OCI-LY1 (cell line): ENCODE measurements around the gene STX11.

Source experiments
- H2AFZ ChIP-seq: fragments of 200-600 bp; sonication (generic), shearing (Covaris generic); 2 replicates; pipeline ENCODE4 v1.6.0; 2014; ENCODE audit warnings: antibody characterized with exemption, mild to moderate bottlenecking, low read length
- H3F3A ChIP-seq: fragments of 200-600 bp; sonication (generic), shearing (Covaris generic); 2 replicates; pipeline ENCODE4 v1.6.0; 2014; ENCODE audit warnings: mild to moderate bottlenecking, antibody characterized with exemption, low read length, moderate library complexity; ENCODE audit not compliant: insufficient read depth
- H3K27ac ChIP-seq: fragments of 200-600 bp; sonication (generic); 2 replicates; pipeline ENCODE4 v1.5.1; 2014; ENCODE audit warnings: low read length, mixed run types, mild to moderate bottlenecking, low read depth; ENCODE audit not compliant: poor library complexity, severe bottlenecking
- H3K27me3 ChIP-seq: fragments of 200-600 bp; sonication (generic); 2 replicates; pipeline ENCODE4 v1.6.0; 2014; ENCODE audit warnings: antibody characterized with exemption, mild to moderate bottlenecking, low read length, moderate library complexity; ENCODE audit not compliant: insufficient read depth
- H3K36me3 ChIP-seq: fragments of 200-600 bp; sonication (generic); 2 replicates; pipeline ENCODE4 v1.6.1; 2014; ENCODE audit warnings: mild to moderate bottlenecking, antibody characterized with exemption, low read length, moderate library complexity, mixed read lengths; ENCODE audit not compliant: insufficient read depth
- H3K4me1 ChIP-seq: fragments of 200-600 bp; sonication (generic); 2 replicates; pipeline ENCODE4 v1.5.1; 2014; ENCODE audit warnings: mild to moderate bottlenecking, low read length, moderate library complexity; ENCODE audit not compliant: insufficient read depth, severe bottlenecking
- H3K4me2 ChIP-seq: fragments of 200-600 bp; sonication (generic), shearing (Covaris generic); 2 replicates; pipeline ENCODE4 v1.6.1; 2014; ENCODE audit warnings: low read length
- H3K4me3 ChIP-seq: fragments of 200-600 bp; sonication (generic); 2 replicates; pipeline ENCODE4 v1.5.1; 2014; ENCODE audit warnings: low read length, low read depth, mild to moderate bottlenecking, mixed read lengths; ENCODE audit not compliant: poor library complexity, severe bottlenecking
- H3K79me2 ChIP-seq: fragments of 200-600 bp; shearing (Covaris generic); 2 replicates; pipeline ENCODE4 v1.6.1; 2016; ENCODE audit warnings: mixed run types, low read length, mixed read lengths; ENCODE audit not compliant: insufficient read depth
- H3K9ac ChIP-seq: fragments of 200-600 bp; sonication (generic), shearing (Covaris generic); 2 replicates; pipeline ENCODE4 v1.6.1; 2014; ENCODE audit warnings: mild to moderate bottlenecking, low read length, mixed read lengths
- H3K9me2 ChIP-seq: fragments of 200-600 bp; sonication (generic), shearing (Covaris generic); 2 replicates; pipeline ENCODE4 v1.6.1; 2014; ENCODE audit warnings: low read depth, mild to moderate bottlenecking, low read length, mixed read lengths
- H3K9me3 ChIP-seq: fragments of 200-600 bp; shearing (Covaris generic); 2 replicates; pipeline ENCODE4 v1.6.1; 2014; ENCODE audit warnings: low read length, mixed read lengths
- H4K20me1 ChIP-seq: fragments of 200-600 bp; sonication (generic), shearing (Covaris generic); 2 replicates; pipeline ENCODE4 v1.6.0; 2016; ENCODE audit warnings: mild to moderate bottlenecking, low read length; ENCODE audit not compliant: insufficient read depth
- EZH2 ChIP-seq: fragments of 200-600 bp; sonication (generic), shearing (Covaris generic); IDR thresholded peaks from 2 replicates; pipeline ENCODE4 v1.8.0; 2017; ENCODE audit warnings: borderline replicate concordance, mixed run types, mild to moderate bottlenecking, antibody characterized with exemption, low read length, moderate library complexity, mixed read lengths
- TF ChIP-seq, protein P1 (sequence below): fragments of 200-600 bp; sonication (generic), shearing (Covaris generic); IDR thresholded peaks from 2 replicates; pipeline ENCODE4 v1.5.1; 2017; ENCODE audit warnings: mild to moderate bottlenecking, antibody characterized with exemption, low read length, moderate library complexity, mixed read lengths

Gene STX11

DNA sequence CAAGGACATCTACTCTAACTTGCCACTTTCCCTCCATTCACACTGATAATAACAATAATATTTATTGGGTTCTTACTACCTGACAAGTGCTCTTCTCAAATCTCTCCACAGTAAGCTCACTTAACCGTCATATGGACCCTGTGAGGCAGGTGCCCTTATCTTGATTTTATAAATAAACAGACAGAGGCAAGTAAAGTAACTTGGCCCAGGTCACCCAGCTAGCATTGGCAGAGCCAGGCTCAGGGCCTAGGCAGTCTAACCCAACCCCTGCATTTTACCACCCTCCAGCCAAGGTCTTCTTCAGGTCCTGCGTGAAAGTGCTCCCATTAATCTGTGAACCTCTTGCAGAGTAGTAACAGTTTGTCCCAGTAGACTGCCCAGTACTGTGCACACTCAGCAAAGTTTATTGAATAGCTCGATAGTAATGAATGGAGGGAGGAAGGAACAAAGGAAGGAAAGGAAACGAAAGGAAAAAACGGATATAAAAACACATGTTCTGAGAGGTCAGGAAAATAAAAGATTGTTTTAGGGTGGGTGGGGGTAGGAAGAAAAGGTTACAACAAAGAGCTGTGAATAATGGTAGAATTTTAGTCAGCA is 17.0 kb upstream of the STX11 start:
- H3K79me2 ChIP-seq, result no peaks in the 10 kb centered on the region
- H3F3A ChIP-seq, result no peaks in the 10 kb centered on the region
- no peak overlapping the region for H3K27ac ChIP-seq
- no peaks in the 10 kb centered on the region for H3K36me3 ChIP-seq
- no peak overlapping the region for H2AFZ ChIP-seq
- no peaks in the 10 kb centered on the region for H3K9me2 ChIP-seq
- no peaks in the 10 kb centered on the region for H3K9me3 ChIP-seq
- no peak for TF ChIP-seq EZH2
- no peaks in the 10 kb centered on the region for H4K20me1 ChIP-seq
- H3K4me2 ChIP-seq, result no peak overlapping the region
- H3K9ac ChIP-seq, result no peak overlapping the region
- H3K4me3 ChIP-seq, result no peak overlapping the region
- no peaks in the 10 kb centered on the region for H3K27me3 ChIP-seq
- no peaks in the 10 kb centered on the region for H3K4me1 ChIP-seq

DNA sequence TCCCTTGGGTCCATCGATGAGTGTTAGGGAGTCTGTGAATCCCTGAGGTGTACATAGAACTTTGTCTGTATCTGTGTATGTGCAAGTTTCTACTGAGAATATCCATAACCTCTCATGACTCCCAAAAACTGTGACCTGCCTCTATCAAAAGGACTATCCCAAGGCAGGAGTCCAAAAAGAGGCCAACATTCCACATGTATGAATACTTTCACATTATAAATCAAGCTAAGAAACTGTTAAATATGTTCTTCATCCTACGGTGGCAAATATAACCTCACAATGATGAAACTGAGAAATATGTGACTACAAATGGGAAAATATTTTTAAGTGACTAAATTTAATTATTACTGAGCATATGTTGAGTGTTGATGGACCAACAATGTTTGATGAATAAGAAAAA is 16.1 kb upstream of the STX11 start:
- H3K27ac ChIP-seq, result no peak overlapping the region

DNA sequence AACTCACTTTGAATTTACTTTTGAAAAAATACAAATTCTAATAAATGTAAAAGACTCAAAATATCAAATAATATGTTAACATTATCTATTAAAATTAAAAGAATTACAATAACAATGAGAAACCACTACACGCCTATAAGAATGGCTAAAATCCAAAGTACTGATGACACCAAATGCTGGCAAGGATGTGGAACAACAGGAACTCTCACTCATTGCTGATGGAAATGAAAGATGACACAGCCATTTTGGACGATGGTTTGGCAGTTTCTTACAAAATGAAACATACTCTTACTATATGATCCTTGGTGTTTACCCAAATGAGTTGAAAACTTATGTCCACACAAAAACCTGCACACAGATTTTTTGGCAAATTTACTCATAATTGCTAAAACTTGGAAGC is 15.6 kb upstream of the STX11 start:
- Histone ChIP-seq H3K4me2 (no peak overlapping the region), H3K9me2 (no peaks in the 10 kb centered on the region), H3K9ac (no peak overlapping the region), H4K20me1 (no peaks in the 10 kb centered on the region), H3K36me3 (no peaks in the 10 kb centered on the region), H3K27me3 (no peaks in the 10 kb centered on the region), H3K79me2 (no peaks in the 10 kb centered on the region), H3K9me3 (no peaks in the 10 kb centered on the region), H3K27ac (no peak overlapping the region), H3F3A (no peaks in the 10 kb centered on the region), H2AFZ (no peak overlapping the region), H3K4me3 (no peak overlapping the region), H3K4me1 (no peaks in the 10 kb centered on the region)
- TF ChIP-seq, protein P1, sequence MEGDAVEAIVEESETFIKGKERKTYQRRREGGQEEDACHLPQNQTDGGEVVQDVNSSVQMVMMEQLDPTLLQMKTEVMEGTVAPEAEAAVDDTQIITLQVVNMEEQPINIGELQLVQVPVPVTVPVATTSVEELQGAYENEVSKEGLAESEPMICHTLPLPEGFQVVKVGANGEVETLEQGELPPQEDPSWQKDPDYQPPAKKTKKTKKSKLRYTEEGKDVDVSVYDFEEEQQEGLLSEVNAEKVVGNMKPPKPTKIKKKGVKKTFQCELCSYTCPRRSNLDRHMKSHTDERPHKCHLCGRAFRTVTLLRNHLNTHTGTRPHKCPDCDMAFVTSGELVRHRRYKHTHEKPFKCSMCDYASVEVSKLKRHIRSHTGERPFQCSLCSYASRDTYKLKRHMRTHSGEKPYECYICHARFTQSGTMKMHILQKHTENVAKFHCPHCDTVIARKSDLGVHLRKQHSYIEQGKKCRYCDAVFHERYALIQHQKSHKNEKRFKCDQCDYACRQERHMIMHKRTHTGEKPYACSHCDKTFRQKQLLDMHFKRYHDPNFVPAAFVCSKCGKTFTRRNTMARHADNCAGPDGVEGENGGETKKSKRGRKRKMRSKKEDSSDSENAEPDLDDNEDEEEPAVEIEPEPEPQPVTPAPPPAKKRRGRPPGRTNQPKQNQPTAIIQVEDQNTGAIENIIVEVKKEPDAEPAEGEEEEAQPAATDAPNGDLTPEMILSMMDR, result no peak
- no peak for TF ChIP-seq EZH2

More for the DNA sequence above, 16.1 kb upstream of the STX11 start:
- H3K9me3 ChIP-seq, result no peaks in the 10 kb centered on the region
- no peak overlapping the region for H3K4me2 ChIP-seq
- no peaks in the 10 kb centered on the region for H3K36me3 ChIP-seq
- no peak overlapping the region for H3K9ac ChIP-seq
- H3F3A ChIP-seq, result no peaks in the 10 kb centered on the region
- H3K4me1 ChIP-seq, result no peaks in the 10 kb centered on the region
- no peaks in the 10 kb centered on the region for H4K20me1 ChIP-seq
- H3K79me2 ChIP-seq, result no peaks in the 10 kb centered on the region
- H3K27me3 ChIP-seq, result no peaks in the 10 kb centered on the region
- no peak overlapping the region for H2AFZ ChIP-seq
- no peak overlapping the region for H3K4me3 ChIP-seq
- no peaks in the 10 kb centered on the region for H3K9me2 ChIP-seq
- TF ChIP-seq, protein P1, result no peak
- no peak for TF ChIP-seq EZH2

DNA sequence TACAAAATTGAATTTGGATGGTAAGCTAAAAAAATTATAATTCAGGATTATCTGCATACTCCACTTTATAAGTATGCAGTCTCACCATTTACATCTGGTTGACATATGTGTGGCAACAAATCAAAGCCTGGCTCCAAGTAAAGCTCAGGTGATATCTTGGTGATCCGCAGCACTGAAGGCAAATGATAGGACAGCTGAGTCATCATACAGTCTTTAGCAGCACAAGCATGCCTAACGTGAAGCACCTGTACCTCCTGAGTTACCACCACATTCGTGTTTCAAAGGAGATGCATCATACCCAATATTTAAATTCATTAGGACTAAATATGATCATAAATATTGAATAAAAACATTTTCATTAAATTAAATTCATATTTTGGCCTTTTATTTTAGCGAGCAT is 11.8 kb upstream of the STX11 start:
- no peaks in the 10 kb centered on the region for H3K9me3 ChIP-seq
- no peak overlapping the region for H3K9ac ChIP-seq
- H3K4me3 ChIP-seq, result no peak overlapping the region
- no peaks in the 10 kb centered on the region for H3K4me1 ChIP-seq
- no peak overlapping the region for H3K4me2 ChIP-seq
- no peak overlapping the region for H2AFZ ChIP-seq
- H3K36me3 ChIP-seq, result no peaks in the 10 kb centered on the region
- H3K79me2 ChIP-seq, result no peaks in the 10 kb centered on the region
- H3K9me2 ChIP-seq, result no peaks in the 10 kb centered on the region
- no peak overlapping the region for H3K27ac ChIP-seq
- no peaks in the 10 kb centered on the region for H3K27me3 ChIP-seq
- no peaks in the 10 kb centered on the region for H4K20me1 ChIP-seq
- no peaks in the 10 kb centered on the region for H3F3A ChIP-seq
- no peak for TF ChIP-seq EZH2
- TF ChIP-seq, protein P1, result no peak
